Measurements from ENCODE around the gene PRELID3B. TPM values are rescaled to one million over a fixed set of nuclear protein-coding genes. Genes with fewer than 3 reads are reported as not detected.

The PRELID3B gene
- total RNA-seq, 3 donors from 2014 or later (not counting 1 experiment from before 2014, with no cell fraction given) = 49.3 to 51.6 (median 51.4) TPM

DNA sequence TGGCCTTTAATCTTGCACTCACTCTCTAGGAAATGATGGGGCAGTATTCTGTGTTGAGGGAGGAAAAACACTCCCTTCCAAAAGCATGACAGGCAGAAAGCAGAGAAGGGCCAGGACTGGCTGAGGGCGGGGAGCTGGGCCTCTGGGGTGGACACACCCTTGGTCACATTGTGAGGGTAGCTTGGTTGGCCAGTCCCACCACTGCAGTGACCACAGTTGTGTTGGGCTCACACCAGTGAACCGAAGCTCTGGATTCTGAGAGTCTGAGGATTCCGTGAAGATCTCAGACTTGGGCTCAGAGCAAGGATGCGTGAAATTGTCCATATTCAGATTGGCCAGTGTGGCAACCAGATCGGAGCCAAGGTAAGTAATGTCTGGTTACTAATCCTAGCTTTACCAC is 23.4 kb downstream of the PRELID3B start, which contains the start of gene TUBB1:
Gene TUBB1, plus strand, starts transcription at position 213 of the 400 bp plus-strand sequence. Its CDS starts 94 bp downstream, at position 307.
- H3K4me1 ChIP-seq (ENCODE audit: control insufficient read depth, insufficient read depth, low read length) = peaks cover 21% of the 10 kb centered on the region
- 97% methylated on average over 5 of the region's 5 CpGs for WGBS (ENCODE audit: insufficient coverage)
- peaks cover 27 to 30% of the 10 kb centered on the region in 2 donors for H3K4me1 Mint-ChIP-seq
- no peak within 1 kb of the TSS for H3K27ac Mint-ChIP-seq
- H3K27me3 ChIP-seq (ENCODE audit: control insufficient read depth, insufficient read depth, low read length) = no peaks in the 10 kb centered on the region
- no peak within 1 kb of the TSS for H3K4me3 Mint-ChIP-seq
- H3K4me3 ChIP-seq (ENCODE audit: low read length) = no peak within 1 kb of the TSS
- no peaks in the 10 kb centered on the region for H3K36me3 Mint-ChIP-seq
- no peaks in the 10 kb centered on the region for H3K27me3 Mint-ChIP-seq (ENCODE audit: low read depth in 2 of 2)
- DNase-seq (no peak), ATAC-seq (no peak)
- H3K9me3 ChIP-seq (ENCODE audit: control insufficient read depth, insufficient read depth, low read length) = no peaks in the 10 kb centered on the region
- H3K36me3 ChIP-seq (ENCODE audit: control insufficient read depth, insufficient read depth, low read length) = peaks cover 17% of the 10 kb centered on the region
- H3K9me3 Mint-ChIP-seq = no peaks in the 10 kb centered on the region
- TF ChIP-seq, protein P1, sequence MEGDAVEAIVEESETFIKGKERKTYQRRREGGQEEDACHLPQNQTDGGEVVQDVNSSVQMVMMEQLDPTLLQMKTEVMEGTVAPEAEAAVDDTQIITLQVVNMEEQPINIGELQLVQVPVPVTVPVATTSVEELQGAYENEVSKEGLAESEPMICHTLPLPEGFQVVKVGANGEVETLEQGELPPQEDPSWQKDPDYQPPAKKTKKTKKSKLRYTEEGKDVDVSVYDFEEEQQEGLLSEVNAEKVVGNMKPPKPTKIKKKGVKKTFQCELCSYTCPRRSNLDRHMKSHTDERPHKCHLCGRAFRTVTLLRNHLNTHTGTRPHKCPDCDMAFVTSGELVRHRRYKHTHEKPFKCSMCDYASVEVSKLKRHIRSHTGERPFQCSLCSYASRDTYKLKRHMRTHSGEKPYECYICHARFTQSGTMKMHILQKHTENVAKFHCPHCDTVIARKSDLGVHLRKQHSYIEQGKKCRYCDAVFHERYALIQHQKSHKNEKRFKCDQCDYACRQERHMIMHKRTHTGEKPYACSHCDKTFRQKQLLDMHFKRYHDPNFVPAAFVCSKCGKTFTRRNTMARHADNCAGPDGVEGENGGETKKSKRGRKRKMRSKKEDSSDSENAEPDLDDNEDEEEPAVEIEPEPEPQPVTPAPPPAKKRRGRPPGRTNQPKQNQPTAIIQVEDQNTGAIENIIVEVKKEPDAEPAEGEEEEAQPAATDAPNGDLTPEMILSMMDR (IDR thresholded peaks at IDR 0.05) = no peak
- intact Hi-C loops (cut with micrococcal nuclease) = no loop called here
- H3K27ac ChIP-seq (ENCODE audit: low read length) = no peak within 1 kb of the TSS

- 91% methylated on average over 10 of the region's 10 CpGs for WGBS (ENCODE audit: insufficient coverage)
- Histone ChIP-seq H3K27me3 (ENCODE audit: control insufficient read depth, insufficient read depth, low read length) (no peaks in the 10 kb centered on the region), H3K4me3 (ENCODE audit: low read length) (no peak overlapping the region), H3K4me1 (ENCODE audit: control insufficient read depth, insufficient read depth, low read length) (peaks cover 25% of the 10 kb centered on the region), H3K36me3 (ENCODE audit: control insufficient read depth, insufficient read depth, low read length) (peaks cover 13% of the 10 kb centered on the region), H3K27ac (ENCODE audit: low read length) (no peak overlapping the region), H3K9me3 (ENCODE audit: control insufficient read depth, insufficient read depth, low read length) (no peaks in the 10 kb centered on the region)
- DNase-seq = no peak
- H3K27ac Mint-ChIP-seq = no peak overlapping the region
- no peak overlapping the region for H3K4me3 Mint-ChIP-seq
- TF ChIP-seq, protein P1 (IDR thresholded peaks at IDR 0.05) = no peak
- H3K27me3 Mint-ChIP-seq (ENCODE audit: low read depth in 2 of 2) = no peaks in the 10 kb centered on the region
- no peaks in the 10 kb centered on the region for H3K9me3 Mint-ChIP-seq
- no peaks in the 10 kb centered on the region for H3K36me3 Mint-ChIP-seq
- ATAC-seq = no peak
- intact Hi-C loops (cut with micrococcal nuclease) = no loop called here
- H3K4me1 Mint-ChIP-seq = peaks cover 31 to 34% of the 10 kb centered on the region in 2 donors
These were observed 23.8 kb downstream of the PRELID3B start for GRCh38 chr20:59018817-59019216.

DNA sequence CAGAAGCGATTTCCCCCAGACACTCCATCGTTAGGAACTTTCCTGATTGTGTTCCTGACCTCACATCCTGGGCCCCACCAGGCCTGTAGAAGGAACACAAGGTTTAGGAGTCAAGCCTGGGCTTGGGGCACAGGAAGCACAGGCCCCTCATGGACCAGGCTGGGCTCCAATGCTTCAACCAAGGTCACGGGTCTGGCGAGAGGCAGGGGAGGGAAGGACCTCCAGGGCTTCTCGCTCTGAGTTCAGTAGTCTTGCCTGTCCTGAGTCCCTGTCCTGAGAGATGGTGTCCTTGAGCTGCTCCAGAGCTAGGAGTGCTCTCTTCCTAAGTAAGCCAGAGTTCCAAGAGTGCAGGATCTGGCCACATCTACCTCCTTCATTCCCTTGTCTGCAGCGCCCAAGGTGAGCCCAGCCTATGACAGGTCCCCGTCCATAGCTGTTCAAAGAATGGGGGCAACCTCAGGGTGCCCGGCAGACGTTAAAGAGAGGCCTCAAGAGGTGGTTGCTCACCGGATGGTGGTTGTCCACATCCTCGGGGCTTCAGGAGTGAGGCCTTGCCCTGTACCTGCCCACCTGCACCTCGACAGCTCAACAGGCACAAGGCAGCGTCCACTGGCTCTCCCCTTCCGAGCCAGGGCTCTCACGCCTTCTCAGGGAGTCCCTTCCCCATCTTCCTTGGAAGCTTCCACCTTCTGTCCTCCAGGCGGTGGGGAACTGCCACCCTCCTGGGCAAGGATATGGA is 24.9 kb downstream of the PRELID3B start:
- intact Hi-C loops (cut with micrococcal nuclease) = no loop called here
- H3K4me3 ChIP-seq (ENCODE audit: low read length) = no peak overlapping the region
- ATAC-seq (no peak), DNase-seq (no peak)
- Mint-ChIP-seq H3K4me1 (peaks cover 33 to 42% of the 10 kb centered on the region in 2 donors), H3K36me3 (no peaks in the 10 kb centered on the region), H3K27ac (peak overlapping the region in 1 of 2 donors; percentile 52), H3K4me3 (no peak overlapping the region), H3K27me3 (ENCODE audit: low read depth in 2 of 2) (no peaks in the 10 kb centered on the region), H3K9me3 (no peaks in the 10 kb centered on the region)
- TF ChIP-seq, protein P1 (IDR thresholded peaks at IDR 0.05) = no peak
- no peaks in the 10 kb centered on the region for H3K27me3 ChIP-seq (ENCODE audit: control insufficient read depth, insufficient read depth, low read length)
- 83% methylated on average over 16 of the region's 16 CpGs for WGBS (ENCODE audit: insufficient coverage)
- H3K4me1 ChIP-seq (ENCODE audit: control insufficient read depth, insufficient read depth, low read length) = peaks cover 32% of the 10 kb centered on the region
- H3K27ac ChIP-seq (ENCODE audit: low read length) = no peak overlapping the region
- no peaks in the 10 kb centered on the region for H3K9me3 ChIP-seq (ENCODE audit: control insufficient read depth, insufficient read depth, low read length)
- H3K36me3 ChIP-seq (ENCODE audit: control insufficient read depth, insufficient read depth, low read length) = peaks cover 2% of the 10 kb centered on the region

Measured in natural killer cell (primary cell).